Measurements from ENCODE around the gene ACTC1.

- TF ChIP-seq CTCF (IDR thresholded peaks at IDR 0.05) (no peak), POLR2AphosphoS5 (IDR thresholded peaks at IDR 0.05) (no peak)
These were observed 21.4 kb downstream of the ACTC1 start for GRCh38 chr15:34773917-34774316.

All from stomach (tissue), 4 donors.